Activated CD8-positive, alpha-beta memory T cell treated with anti-CD3 and anti-CD28 coated beads, Interleukin-2, amount 50 U/mL, for 4 hours (primary cell): ENCODE data around the gene SNPH.
"Not testable (repeated sequence)": the region's sequence is repeated elsewhere in the genome, so short reads cannot be mapped to it uniquely, and the experiment has no call there.

ENCODE experiments used
- DNase-seq: peaks from one replicate; pipeline ENCODE4 v3.0.0-alpha.2; 2020

The SNPH gene, protein sequence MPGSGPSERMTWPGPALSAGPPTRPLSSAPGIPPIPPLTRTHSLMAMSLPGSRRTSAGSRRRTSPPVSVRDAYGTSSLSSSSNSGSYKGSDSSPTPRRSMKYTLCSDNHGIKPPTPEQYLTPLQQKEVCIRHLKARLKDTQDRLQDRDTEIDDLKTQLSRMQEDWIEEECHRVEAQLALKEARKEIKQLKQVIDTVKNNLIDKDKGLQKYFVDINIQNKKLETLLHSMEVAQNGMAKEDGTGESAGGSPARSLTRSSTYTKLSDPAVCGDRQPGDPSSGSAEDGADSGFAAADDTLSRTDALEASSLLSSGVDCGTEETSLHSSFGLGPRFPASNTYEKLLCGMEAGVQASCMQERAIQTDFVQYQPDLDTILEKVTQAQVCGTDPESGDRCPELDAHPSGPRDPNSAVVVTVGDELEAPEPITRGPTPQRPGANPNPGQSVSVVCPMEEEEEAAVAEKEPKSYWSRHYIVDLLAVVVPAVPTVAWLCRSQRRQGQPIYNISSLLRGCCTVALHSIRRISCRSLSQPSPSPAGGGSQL

DNA sequence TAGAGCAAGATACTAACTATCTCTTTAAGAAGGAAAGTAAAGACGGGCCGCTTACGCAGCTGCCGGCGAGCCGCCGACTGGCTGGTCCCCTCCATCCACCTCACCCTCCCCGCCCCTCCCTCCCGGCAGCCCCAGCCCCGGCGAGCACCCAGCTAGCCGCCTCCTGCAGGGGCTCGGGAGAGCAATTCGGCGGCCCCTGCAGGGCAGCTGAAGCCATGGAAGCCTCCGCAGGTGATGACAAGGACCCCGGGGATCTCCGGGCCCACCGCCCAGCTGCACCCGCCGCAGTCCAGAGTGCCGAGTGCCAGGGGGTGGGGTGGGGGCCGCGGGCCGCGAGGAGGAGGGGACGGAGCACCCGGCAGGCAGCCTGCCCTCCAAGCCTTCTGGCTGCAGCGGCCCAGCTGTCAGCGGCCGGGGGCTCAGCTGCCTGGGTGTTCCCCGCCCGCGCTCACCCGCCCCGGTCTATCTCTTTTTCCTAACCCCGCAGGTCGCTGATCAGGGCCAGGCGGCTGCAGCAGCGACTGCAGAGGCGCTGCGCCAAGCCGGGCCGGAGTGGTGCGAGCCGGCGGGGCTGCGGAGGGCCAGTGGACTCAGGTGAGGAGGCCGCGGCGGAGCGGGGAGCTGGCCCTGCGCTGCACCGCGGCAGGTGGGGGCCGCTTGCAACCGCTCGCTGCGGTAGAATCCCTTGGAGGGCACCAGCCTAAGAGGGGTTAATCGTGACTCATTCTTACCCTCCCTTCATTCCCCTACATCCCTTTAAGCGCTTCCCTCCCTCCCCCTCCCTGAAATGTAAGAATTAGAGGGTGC lies at the start of gene SNPH:
TSS of gene SNPH (plus strand) at position 128 of the 807 bp plus-strand sequence. CDS start 29,946 bp downstream, outside the sequence.
- peak; percentile 68 for DNase-seq

DNA sequence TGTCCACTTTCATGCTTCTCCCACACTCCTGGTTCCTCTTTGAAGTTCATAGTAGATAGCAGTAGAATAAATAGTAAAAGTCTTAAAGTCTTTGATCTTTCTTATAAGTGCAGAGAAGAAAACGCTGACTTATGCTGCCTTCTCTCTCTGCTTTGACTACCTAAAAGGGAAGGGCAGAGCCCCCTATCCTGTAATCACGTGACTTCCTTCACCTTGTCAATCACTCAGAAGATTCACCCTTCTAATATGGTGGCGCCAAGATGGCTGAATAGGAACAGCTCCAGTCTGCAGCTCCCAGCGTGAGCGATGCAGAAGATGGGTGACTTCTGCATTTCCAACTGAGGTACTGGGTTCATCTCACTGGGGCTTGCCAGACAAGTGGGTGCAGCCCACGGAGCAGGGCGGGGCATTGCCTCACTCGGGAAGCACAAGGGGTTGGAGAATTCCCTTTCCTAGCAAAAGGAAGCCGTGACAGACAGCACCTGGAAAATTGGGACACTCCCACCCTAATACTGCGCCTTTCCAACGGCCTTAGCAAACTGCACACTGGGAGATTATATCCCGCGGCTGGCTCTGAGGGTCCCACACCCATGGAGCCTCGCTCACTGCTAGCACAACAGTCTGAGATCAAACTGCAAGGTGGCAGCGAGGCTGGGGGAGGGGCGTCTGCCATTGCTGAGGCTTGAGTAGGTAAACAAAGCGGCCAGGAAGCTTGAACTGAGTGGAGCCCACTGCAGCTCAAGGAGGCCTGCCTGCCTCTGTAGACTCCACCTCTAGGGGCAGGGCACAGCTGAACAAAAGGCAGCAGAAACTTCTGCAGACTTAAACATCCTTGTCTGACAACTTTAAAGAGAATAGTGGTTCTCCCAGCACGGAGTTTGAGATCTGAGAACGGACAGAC lies 49.3 kb upstream of the SNPH start:
- not testable (repeated sequence) for DNase-seq

DNA sequence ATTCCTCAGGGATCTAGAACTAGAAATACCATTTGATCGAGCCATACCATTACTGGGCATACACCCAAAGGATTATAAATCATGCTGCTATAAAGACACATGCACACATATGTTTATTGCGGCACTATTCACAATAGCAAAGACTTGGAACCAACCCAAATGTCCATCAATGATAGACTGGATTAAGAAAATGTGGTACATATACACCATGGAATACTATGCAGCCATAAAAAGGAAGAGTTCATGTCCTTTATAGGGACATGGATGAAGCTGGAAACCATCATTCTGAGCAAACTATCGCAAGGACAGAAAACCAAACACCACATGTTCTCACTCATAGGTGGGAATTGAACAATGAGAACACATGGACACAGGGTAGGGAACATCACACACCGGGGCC lies 43.3 kb upstream of the SNPH start:
- not testable (repeated sequence) for DNase-seq

DNA sequence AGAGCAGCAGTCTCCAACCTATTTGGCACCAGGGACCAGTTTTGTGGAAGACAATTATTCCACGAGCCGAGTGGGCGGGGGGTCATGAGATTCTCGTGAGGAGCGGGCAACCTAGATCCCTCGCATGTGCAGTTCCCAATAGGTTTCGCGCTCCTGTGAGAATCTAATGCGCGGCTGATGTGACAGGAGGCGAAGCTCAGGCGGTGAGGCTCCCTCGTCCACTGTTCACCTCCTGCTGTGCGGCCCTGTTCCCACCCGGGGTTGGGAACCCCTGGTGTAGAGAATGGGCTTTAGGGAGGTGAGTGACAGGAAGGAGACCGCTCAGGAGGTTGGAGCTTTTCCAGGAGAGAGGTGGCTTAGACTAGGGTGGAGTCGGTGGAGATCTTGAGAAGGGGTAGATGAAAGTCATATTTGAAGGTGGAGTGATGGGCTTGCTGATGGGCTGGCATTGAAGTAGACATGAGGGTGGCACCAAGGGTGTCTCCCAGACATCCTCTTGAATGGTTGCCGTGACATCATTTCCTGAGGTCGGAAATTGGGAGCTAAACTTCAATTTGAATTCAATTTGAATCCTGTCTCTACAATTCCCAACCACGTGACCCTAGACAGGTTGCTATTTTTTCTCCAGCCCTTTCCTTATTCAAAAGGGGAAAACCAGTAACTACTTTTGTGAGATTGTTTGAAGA lies 41.7 kb upstream of the SNPH start:
- DNase-seq = no peak

DNA sequence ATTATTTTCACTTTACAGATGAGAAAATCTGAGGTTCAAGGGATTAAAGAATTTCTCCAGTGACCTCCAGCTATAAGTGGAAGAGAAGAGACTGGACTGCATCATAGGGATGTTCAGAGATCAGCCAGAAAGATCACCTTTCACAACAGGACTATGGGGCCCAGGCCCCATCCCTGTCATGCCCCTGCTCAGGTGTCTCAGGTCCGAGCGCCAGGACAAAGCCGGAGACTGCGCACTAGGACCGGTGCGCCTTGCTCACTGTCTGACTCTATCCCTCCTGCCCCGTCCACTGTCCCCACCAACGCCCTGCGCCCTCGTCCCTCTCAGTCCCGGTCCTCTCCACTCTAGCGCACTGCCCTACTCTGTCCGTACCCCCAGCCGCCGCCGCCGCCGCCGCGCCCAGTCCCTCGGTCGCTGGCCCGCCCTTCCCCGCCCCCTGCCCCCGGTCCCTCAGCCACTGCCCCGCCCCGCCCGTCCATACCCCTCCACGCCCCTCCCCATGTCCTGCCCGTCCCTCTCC lies 40.8 kb upstream of the SNPH start:
- no peak for DNase-seq

DNA sequence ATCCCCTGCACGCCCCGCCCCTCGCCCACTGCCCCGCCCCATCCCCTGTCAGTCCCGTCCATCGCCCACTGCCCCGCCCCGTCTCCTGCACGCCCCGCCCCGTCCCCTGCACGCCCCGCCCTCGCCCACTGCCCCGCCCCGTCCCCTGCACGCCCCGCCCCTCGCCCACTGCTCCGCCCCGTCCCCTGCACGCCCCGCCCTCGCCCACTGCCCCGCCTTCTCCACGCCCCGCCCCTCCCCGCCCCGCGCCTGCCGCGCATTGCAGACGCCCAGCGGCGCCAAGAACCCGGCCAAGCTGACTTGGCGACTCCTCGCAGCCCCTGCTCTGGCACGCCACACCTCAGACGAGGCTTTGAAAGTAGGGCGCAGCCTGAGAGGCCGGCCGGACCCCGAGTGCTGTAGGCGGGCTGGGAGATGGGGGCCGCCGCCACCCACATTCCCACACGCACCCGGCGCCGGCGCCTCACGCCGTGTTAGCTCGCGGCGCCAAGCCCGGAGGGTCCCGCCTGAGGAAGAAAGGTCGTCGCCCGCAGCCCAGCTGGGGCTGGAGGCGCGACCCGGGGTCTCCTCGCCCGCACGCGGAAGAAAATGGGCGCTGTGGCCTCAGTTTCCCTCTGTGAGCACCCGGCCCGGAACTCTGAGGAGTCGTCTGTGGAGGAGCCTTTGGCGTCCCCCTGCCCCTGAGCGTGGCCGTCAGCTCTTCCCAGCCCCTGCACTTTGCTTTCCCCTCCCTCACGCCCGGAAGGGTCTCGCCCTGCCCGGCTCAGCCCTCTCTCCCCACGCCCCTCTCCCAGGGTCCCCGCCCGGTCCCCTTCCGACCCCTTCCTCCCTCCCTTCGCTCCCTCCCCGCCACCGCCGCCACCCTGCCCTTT lies 40.1 kb upstream of the SNPH start, which contains the start of gene RAD21L1:
TSS of gene RAD21L1 (plus strand) at position 262 of the 872 bp plus-strand sequence. CDS start 2,410 bp downstream, outside the sequence.
- peak; percentile 73 for DNase-seq

DNA sequence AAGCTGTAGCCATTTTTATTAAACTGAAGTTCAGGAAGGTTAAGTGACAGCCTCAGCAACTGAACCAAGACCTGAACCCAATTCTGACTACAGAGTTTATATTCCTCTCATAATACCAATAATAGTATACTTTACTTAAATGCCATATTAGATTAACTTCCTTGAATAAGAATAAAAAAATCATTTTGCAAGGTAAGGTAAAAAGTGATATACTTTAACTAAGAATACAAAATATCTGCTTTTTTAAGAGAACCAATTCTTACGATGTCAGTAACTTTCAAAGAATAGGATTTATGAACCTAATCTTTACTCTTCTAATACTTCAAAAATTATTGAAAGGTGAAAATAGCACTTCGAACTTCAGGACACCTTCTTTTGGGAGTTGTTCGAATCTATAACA lies 36.6 kb upstream of the SNPH start:
- no peak for DNase-seq

DNA sequence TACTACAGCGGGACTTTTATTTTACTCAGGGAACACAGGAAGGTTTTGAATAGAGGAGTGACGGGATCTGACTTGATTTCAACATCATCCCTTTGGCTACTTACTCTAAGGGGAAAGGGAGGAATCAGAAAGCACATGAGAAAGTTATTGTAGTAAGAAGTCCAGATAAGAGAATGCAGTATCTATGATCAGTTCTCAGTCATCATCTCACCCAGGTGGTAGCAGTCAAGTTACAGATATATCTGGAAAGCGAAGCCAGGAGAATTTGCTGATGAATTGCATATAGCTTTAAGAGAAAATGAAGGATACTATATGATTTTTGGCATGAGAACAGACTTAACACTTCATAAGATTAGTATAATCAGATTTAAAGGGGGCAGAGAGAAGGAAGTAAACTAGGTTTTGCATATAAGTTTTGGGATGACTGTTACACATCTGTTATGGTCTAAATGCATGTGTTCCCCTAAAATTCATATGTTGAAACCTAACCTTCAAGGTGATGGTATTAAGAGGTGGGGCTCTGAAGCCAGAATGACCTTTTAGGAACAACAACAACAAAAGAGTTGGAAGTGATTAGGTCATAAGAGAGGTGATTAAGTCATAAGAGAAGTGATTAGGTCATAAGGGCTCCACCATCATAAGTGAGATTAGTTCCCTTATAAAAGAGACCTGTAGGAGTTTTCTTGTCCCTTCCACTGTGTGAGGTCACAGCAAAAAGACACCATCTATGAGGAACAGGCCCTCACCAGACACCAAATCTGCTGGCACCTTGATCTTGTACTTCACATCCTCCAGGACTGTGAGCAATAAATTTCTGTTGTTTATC lies 33.6 kb upstream of the SNPH start:
- DNase-seq = no peak

DNA sequence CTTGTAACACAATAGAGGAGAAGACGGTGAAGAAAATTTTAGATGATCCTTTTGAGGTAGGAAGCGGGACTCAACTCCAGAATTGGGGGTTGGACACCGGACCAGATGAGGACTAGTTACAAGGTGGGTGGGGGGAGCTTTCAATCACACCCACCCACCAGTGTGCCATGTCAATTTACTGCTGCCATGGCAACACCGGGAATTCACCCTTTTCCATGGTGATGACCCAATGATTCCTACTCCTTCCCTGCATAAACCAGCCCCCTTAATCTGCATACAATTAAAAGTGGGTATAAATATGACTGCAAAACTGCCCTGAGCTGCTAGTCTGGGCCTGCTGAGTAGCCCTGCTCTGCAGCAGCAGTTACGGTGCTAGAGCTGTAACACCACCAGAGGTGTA lies 25.5 kb upstream of the SNPH start:
- no peak for DNase-seq

DNA sequence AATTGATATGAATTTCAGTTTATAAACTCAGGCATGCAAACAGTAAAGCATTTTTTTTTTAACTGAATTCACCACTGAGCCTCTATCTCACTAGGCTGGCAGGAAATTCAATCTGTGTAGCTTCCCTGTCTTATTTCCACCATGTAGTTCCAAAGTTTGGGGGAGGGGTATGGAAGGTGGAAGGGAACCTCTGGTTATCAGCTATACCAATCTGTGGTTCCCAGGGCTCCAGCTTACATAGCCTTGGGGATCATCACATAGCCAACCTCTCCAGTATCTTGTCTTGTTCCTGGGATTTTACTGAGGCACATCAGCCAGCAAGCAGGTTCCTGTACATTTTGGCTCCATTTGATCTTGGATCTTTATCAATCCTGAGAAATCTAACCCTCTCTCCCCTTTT lies 24.6 kb upstream of the SNPH start:
- DNase-seq = no peak

DNA sequence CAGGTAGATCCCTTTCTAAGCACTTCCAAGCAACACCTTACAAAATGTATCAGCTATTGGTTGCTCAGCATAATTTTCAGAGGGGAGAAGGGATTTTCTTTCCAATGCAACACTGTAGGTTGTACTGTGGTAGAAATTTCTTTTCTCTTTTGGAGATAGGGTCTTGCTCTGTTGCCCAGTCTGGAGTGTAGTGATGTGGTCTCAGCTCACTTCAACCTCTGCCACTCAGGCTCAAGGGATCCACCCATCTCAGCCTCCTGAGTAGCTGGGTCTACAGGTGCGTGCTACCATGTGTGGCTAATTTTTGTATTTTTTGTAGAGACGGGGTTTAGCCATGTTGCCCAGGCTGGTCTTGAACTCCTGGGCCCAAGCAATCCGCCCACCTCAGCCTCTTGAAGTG lies 24.0 kb upstream of the SNPH start:
- DNase-seq = no peak

DNA sequence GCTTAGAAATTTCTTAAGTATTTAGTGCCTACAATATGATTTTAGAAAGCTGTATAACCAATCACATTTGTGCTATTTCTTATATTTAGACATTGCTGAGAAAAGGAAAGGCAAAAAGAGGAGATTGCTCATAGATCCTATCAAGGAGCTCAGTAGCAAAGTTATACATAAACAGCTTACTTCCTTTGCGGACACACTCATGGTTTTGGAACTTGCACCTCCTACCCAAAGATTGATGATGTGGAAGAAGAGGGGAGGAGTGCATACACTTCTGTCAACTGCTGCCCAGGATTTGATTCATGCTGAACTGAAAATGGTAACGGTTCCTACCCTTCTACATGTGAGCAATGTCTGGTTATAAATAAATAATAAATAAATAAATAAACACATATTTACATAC lies 23.6 kb upstream of the SNPH start:
- no peak for DNase-seq

DNA sequence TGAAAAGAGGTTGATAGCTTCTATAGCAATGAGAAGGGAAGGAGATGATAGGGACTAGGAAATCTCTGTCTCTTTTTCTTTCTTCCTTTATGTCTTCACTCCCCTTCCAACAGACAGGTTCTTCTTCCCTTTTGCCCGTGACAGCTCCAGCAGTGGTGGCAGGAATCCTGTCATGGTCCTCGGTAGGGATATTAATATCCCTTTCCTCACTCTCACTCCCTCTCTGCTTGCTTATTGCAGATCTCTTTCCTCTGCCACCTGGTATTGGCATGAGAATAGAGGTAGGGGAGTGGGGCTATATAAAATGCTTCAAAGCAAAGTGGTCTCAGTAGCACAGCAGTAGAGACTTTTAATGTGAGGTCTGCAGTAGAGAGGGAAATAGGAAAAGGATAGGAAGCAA lies 20.5 kb upstream of the SNPH start:
- DNase-seq = no peak

DNA sequence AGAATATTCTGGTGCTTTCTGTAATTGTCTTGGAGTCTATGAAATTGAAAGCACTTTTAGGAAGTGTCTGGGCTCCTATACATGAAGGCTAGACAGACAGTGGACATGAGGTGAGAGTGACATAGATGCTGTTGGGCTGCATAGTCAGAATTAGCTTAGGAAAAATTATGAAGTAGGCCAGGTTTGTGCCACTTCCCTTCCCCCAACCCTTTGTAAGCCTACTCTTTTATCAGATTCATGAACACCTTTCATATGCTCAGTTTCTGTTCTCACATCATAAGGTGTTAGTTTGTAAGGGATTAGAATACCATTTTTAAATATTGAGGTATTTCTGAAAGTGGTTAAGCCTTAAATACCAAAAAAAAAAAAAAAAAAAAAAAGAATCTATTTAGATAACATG lies 18.4 kb upstream of the SNPH start:
- DNase-seq = no peak

DNA sequence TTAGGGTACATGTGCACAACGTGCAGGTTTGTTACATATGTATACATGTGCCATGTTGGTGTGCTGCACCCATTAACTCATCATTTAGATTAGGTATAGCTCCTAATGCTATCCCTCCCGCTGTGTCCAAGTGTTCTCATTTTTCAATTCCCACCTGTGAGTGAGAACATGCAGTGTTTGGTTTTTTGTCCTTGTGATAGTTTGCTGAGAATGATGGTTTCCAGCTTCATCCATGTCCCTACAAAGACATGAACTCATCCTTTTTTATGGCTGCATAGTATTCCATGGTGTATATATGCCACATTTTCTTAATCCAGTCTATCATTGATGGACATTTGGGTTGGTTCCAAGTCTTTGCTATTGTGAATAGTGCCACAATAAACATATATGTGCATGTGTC lies 15.8 kb upstream of the SNPH start:
- not testable (repeated sequence) for DNase-seq

DNA sequence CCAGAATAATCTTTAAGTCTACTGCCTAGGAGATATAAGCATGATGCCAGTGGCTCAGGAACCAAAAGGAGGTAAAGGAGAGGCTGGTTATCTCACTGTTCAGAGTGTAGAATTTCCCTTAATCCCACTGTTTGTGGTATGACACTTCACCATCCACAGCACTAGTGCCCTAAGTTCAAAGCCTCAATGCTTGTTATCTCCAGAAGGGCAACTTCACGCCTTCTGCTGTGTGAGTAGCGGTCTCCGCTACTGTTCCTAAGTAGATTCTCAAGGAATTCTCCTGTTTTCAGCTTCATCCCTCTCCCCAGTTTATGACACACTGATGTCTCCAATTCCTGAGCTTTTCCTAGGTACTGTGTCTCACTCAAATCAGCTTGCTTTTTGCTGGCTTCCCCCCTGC lies 13.7 kb upstream of the SNPH start:
- no peak for DNase-seq

DNA sequence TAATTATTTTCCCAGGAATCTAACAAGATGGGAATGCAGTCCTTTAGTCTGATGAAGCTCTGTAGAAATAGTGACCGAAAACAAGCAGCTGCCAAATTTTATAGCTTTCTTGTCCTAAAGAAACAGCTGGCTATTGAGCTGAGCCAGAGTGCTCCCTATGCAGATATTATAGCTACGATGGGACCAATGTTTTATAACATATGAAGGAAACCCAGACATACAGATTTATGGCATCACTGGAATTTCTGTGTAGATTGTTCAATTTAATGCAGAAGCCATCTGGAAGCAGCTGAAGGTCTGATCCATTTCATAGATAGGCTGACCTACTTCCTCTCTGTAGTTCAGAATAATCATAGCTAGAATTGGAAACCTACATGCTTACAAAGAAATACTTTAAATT lies 11.8 kb upstream of the SNPH start:
- DNase-seq = no peak

DNA sequence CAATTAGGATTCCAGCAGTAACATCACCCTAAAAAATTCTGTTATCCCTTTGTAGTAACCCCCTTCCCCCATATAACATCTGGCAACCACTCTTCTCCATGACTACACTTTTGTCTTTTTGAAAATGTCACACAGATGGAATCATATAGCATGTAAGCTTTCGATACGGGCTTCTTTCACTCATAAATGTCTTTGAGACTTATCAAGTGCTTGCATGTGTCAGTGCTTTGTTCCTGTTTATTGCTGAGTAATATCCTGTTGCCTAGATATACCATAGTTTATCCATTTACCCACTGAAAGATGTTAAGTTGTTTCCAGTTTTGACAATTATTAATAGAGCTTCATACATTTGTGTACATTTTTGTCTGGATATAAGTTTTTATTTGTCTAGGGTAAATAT lies 10.4 kb upstream of the SNPH start:
- DNase-seq = no peak

DNA sequence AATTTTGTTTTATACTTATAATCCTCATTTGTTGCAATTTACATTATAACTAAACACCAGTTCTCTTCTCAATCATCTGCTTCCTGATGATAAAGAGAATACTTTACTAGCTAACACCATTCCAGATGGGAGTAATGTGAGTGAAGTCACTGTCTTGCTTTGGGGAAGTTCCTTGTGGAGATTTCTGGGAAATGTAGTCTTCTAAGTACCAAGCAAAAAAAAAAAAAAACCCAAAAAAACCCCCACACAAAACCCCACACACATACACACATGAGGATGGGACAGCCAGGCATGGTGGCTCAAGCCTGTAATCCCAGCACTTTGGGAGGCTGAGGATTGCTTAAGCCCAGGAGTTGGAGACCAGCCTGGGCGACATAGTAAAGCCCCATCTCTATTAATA lies 2.2 kb upstream of the SNPH start:
- DNase-seq = no peak

DNA sequence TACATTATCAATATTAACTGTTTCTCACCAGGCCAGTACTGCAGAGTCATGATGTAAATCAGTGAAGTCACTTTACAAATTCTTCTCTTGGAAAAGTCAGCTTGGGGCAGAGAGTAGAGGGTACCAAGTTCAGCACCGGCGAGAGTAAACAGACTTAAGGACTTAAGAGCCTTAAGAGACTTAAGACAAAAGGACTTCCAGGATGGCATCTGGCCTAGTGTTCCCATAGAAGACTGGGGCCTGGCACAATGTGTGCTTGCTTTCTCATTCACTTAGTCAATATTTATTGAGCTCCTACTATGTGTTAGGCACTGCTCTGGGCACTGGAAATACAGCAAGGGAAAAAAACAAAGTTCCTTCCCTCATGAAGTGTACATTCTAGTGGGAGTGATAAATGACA lies 1.4 kb upstream of the SNPH start:
- DNase-seq = no peak
